HG02870 (cell line): ENCODE data around the gene CENPT.

Source experiments
- ATAC-seq: cut with Tn5 transposase; IDR thresholded peaks from one replicate; pipeline ENCODE4 v1.9.1; 2021; ENCODE audit warnings: mild to moderate bottlenecking, moderate library complexity; ENCODE audit not compliant: unreplicated experiment

CENPT gene

DNA sequence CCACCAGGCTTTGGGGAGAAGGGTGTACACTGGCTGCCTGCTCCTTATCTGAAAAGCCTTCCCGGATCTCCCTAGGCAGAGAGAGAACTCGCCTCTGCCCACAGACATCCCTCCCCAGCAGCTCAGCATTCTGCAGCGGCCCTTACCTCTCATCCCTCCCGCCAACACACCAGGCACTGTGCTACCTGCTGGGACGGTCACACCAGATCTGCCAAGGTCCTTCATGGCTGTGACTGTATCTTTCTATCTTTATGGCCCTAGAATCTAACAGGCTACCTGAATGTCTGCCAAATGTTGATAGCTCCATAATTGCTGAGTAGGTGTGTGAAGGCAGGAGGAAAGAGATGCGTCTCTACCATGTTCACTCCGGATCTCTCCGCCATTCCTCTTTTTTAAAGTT, 32.9 kb downstream of the CENPT start:
- ATAC-seq = no peak

DNA sequence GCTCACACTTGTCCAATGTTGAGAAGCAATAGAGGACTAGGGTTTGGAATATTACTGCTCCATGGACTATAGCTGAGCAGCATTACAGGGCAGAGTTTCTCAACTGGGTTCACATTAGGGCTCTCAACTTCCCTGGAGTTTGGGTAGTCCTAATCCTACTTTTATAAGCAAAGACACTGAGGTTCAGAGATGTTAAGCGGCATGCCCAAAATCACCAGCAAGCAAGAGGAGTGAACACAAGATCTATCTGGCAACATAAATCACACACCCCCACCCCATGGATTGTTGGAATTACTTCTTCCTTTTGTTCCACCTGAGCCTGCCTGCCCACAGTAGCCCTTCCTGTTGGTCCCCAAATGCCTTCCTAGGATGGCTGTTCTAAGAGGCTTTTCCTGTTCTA, 35.6 kb downstream of the CENPT start:
- no peak for ATAC-seq

DNA sequence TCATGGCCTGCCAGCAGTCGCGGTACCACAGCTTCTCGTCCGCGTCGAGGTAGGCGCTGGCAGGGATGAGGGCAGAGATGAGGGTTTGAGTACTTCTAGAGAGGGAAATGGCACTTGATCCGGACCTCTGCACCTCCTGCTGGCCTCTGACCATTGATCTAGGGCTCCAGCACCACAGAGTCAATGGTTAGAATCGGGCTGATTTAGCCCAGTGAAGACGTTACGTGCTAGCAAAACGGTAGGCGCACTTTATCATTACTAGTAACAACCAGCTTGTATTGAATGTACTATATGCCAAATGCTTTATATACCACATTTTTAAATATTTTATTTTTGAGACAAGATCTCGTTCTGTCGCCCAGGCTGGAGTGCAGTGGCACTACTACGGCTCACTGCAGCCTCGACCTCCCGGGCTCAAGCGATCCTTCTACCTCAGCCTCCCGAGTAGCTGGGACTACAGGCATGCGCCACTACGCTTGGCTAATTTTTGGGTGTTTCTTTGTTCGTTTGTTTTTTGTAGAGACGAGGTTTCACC, 40.3 kb downstream of the CENPT start:
- no peak for ATAC-seq

DNA sequence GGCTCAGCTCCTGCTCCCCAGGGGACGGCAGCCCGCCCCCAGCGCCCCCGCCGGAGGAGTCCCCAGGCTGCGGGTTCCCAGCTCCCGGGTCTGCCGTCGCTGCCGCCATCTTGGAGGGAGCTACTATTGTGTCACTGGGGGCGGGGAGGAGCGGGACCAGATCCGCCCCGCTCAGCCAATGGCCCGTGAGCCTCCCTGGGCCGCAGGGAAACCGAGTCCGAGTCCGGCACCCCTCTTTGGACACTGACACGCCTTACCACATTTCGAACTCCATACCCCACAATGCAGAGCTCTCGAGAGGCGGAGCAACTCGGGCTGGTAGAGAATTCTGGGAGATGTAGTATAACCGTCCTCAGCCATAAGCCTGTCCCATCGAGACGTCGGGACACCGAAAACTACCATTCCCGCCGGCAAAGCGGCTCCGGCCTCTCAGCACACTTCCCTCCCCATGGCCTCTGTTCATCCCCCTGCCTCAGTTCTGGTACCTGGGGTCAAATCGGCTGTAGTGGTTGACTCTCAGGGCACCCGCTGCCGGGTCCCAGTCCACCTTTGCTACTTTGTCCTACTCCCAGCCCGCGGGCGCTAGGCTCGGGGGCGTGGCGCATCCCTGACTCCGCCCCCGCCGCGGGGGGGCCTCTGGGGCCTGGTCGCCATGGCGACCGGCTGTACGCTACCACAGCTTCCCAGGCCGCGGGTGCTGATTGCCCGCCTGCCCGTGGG, 40.9 kb downstream of the CENPT start, which contains the start of the genes RANBP10 and TSNAXIP1:
TSS of gene RANBP10 (minus strand) at position 133 of the 720 bp plus-strand sequence. CDS start at position 109, 24 bp downstream.
TSS of gene TSNAXIP1 (plus strand) at position 462 of the 720 bp plus-strand sequence. CDS start 261 bp downstream, outside the sequence.
- ATAC-seq = peak; percentile 95

DNA sequence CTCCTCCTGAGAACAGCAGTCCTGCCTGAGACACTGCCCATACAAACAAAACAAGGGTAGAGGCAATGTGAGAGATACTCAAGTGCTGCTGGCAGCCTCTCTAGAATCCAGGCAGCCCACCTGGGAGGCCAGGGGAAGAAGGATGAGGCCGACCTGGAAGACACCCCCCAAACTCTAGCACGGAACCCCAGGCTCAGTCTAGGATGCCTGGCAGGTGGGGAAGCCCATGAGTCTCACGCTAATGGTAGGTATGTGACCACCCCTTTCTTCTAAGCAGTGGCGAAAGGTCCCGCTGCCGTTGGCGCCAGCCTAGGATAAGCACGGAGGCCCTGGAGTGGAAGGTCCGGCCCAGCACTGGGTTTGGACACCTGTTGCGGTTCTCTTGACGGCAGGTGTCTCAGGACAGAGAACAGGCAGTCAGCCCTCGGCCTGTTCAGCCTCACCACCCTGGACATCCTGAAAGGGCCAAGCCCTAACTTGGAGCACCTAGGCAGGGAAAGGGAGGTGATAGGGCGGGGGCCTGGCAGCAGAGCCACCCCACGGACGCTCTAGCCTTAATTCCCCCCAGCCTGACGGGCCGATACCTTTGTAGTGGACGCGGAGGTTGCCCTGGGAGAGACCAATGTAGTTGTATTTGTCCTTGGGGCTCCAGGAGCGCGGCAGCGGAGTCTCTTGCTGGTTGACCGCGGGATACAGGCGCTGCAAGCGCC, 41.6 kb downstream of the CENPT start:
- ATAC-seq = no peak

DNA sequence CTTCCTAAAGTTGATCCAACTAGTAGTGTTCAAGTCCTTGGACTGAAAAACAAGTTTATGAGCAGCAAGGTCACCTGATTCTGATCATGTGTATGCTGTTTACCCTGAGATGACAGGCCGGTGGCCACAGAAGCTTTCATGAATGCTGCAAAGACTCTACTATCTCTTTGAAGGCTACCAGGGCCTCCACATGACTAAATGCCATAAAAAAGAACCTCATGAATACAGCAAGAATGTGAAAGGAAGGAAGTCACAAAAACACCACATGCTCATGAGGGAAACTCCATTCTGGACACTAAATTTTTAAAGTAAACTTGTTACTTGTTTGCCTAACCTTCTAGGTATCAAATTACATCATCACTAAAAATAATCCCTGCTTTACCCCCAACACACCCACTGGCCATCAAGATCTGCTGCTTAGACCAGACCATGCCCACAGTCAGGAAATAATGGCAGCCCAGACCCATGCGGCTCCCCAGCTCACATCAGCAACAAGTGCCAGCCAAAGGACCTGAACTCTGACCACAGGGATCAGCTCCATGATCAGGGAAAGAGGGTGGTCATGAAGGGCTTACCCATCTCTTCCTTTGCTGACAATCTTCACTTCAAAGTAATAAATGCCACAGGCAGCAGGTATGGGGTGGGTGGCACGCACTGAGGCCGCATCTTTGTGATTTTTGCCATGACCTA, 42.5 kb downstream of the CENPT start:
- ATAC-seq = no peak

DNA sequence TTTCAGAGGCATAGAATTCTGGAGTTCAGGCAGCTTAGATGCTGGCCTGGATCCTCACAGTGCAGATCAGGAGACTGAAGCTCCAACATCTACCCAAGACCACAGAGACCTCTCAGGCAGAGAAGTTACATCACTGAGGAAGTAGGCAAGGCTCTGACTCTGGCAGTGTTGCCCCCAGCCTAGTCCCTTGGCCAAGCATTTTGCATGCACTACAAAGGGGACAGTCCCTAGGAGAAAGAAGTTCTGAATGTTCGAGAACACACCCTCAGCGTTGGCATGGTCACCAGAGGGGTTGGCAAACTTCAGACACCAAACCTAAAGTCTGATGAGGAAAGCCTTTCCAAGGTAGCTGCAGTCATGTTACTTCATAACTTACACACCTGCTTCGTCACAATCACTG, 43.6 kb downstream of the CENPT start:
- no peak for ATAC-seq

DNA sequence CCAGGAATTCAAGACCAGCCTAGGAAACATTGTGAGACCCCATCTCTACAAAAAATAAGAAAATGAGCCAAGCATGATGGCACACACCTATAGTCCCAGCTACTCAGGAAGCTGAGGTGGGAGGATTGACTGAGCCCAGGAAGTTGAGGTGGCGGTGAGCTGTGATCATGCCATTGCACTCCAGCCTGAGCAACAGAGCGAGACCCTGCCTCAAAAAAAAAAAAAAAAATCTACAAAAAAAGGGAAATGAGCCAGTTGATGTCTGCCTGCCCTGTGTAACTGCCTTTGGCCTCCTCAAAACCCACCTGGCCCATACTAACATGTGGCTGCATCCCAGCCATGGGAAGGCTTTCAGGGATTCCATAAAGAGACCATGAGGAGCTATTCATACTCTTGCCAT, 45.6 kb downstream of the CENPT start:
- no peak for ATAC-seq

DNA sequence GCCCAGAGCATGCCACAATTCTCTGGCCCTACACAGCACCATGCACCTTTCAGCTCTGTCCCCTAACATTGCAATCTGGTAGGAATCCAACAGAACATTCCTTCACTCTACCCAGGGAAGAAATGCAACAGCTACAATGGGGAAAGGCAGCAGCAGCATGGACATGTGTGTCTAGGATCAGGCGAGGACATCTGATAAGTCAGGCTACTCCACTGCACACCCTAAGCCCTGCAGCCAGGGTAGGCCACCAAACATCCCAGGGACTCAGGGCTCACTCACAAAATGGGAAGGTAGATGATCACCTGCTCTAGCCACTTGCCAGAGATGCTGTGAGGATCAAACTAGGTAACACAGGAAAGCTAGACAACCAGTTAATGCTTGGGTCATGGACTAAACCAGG, 46.3 kb downstream of the CENPT start:
- ATAC-seq = no peak

DNA sequence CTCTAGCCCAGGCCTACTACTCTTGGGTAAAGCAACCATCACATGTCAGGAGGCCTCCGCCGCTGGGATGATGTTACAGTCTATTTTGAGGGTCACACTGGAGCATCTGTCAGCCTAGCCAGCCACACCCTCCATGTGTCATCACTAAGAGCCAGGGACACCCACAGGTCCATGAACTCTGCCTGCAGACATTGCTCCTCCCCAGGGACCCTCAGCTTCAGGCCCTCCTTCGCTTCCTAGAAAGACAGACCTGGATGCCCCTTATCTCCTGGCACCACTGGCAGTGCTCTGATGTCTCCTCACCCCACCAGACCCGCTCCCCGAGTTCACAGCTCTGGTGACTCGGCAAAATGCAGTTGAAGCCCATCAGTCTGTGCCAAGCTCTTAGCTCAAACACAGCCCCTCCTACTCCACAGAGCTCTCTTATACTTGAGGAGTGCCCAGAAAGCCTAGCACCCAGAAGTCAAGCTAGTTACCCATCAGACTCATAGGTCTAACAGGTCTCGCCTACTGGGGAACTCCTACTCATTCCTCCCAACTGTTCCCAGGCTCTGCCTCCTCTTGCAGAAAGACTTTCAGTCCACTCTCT, 47.1 kb downstream of the CENPT start:
- no peak for ATAC-seq

DNA sequence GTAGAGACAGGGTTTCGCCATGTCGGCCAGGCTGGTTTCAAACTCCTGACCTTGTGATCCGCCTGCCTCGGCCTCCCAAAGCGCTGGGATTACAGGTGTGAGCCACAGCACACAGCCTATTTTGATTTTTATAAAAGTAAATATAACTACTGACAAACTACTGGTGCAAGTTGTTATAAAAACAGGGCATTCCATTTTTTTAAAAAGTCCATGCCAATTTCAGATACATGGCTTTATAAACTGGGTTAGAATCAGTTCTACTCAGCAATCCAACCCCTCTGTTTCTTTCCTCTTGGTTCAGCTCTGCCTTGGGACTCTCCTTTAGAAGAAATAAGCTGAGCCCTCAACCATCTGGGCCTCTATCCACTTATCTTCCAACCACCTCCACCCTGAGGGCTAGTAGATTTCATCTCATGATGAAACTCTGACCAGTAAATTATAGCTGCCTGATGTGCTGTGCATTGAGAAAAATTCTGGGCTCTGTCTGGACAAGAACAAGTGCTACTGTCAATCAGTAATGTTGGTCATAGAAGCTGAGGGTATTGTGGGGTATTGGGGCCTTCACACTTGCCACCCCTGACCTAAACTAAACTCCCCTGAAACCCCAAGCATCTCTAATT, 51.3 kb downstream of the CENPT start:
- ATAC-seq = no peak

DNA sequence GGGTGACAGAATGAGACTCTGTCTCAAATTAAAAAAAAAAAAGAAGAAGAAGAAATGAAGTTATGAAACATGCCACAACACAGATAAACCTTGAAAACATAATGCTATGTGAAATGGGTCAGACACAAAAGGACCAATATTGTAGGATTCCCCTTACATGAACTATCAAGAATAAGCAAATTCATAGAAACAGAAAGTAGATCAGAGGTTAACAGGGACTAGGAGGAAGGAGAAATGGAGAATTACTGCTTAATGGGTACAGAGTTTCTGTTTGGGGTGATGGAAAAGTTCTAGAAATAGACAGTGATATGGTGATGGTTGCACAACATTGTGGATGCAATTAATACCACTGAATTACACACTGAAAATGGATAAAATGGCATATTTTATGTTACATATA, 57.4 kb downstream of the CENPT start:
- no peak for ATAC-seq

DNA sequence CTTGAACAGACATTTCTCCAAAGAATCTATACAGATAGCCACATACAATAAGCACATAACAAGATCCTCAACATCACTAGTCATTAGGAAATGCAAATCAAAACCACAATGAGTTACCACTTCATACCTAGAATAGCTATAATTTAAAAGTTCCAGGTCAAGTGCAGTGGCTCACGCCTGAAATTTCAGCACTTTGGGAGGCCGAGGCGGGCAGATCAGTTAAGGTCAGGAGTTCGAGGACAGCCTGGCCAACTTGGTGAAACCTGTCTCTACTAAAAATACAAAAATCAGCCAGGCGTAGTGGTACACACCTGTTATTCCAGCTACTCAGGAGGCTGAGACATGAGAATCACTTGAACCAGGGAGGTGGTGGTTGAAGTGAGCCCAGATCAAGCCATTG, 61.0 kb downstream of the CENPT start:
- no peak for ATAC-seq

DNA sequence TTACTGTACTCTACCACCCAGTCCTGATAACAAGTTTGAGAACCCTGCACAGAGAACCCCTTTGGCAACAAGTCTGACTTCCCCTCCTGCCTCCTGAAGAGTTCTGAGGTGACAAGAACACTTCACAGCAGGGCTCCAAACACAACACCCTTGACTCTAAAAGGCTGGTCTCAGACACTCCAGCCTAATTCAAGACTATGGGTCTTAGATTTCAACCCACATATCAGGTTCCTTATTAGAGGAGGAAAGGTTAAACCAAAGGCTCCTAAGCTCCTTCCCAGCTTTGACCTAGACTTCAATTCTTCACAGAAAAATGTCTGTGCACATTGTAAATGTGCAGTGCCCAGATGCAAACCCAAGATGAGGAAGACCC, 64.2 kb downstream of the CENPT start:
- ATAC-seq = no peak

DNA sequence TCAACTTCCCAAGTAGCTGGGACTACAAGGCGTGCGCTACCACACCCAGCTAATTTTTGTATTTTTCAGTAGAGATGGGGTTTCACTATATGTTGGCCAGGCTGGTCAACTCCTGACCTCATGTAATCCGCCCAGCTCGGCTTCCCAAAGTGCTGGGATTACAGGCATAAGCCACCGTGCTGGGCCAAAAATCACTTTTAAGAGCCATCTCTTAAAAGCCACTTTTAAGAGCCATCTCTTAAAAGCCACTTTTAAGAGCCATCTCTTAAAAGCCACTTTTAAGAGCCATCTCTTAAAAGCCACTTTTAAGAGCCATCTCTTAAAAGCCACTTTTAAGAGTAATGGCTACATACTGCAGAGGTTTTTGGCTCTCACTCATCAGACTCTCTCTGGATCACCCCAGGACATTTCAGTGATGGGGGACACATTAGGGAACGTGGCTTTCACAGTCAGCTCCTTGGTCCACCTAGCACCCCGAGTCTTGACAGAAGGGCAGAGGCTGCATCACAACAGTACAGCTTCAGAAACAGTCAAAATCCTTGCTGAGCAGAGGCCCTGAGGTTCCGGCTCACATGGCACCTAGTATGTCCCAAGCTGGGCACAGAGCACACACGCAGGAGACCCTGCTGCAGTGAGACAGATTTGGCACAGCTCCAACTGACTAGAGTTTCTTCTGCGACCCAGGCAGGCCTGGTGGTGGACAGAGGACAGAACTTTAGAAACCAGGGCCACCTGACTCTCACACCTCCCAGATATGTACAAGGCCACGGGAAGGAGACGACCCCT, 64.7 kb downstream of the CENPT start:
- no peak for ATAC-seq

DNA sequence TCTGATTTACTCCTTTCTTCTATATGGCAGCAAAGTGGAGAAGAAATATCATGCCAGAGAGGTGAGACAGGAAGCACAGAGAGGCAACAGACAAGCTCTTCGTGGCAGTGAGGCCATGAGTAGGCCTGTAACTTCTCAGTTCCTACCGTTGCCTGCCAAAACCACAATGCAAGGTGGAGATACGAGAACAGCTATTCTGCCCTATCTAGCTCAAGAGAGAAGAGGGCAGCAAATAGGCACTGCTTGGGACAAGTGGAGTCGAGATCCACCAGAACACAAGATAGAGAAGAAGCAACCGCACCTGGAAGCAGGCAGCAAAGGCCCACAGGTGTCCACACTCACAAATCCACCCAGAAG, 66.0 kb downstream of the CENPT start:
- ATAC-seq = peak; percentile 62

DNA sequence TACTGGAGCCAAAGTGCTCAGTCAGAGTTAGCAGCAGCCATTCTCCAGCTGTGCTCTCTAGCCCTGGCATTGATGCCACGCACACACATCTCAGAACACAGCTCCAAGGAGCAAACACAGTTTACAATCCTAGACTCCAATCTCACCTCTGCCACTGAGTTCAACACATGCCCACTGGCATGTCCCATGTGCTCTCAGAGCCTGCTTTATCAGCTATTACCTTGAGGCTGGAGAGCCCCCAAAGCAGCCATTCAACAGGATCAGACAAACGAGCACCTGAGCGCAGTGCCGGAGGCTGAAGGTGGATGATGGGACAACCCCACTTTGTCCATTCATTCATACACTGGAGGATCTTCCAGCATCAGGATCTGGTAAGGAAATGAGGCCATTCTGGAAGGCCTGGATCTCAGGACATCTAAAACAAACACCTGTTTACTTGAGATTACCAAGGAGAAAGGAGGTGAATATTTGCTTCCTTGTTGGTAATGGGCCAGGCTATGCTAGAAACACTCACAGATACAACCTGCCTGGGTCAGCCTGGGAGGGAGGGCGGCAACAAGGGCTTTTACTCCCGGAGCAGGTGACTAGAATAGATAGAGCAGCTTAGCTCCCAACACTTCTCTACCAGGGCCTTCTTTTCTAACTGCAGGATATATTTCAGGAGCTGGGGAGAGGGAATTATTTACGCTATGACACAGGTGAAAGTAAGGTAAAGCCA, 66.5 kb downstream of the CENPT start:
- ATAC-seq = no peak

DNA sequence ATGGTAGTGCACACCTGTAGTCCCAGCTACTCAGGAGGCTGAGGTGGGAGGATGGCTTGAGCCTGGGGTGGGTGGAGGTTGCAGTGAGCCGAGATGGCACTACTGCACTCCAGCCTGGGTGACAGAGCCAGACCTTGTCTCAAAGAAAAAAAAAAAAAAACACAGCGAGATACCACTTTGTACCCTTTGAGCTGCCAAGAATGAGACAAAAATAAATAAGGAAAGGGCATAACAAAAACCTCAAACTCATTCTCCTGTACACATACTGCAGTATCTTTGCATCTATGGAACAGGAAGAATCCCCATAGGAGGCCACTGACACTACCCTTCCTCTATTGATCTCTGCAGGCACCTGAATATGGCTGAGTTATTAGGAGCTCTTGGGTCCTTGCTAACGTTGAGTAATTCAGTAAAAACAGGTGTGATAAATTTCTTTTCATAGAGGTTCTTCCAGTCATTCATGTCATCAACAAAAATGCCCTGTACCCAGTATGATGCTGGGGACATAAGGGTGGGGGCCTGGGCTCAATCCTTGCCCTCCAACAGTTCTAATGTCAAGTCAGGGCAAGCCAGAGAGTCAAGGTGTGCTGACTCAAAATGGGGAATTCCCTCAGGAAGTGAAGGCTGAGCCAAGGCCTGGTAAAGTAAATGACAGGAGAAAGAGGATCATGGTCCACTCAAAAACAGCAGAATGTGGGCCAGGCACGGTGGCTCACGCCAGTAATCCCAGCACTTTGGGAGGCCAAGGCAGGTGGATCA, 68.1 kb downstream of the CENPT start:
- ATAC-seq = no peak
